GM19395 (cell line): ENCODE data around the gene ADCY6.

Source experiments
- ATAC-seq: cut with Tn5 transposase; IDR thresholded peaks from one replicate; pipeline ENCODE4 v1.9.1; 2021; ENCODE audit warnings: mild to moderate bottlenecking, moderate library complexity; ENCODE audit not compliant: unreplicated experiment

ADCY6 gene

GRCh38 chr12:48788854-48789775, at the start of gene ADCY6:
Gene ADCY6 (minus strand): TSS chr12:48789089. CDS start chr12:48783434, 5,655 bp downstream.
- peak; percentile 68 for ATAC-seq

GRCh38 chr12:48838048-48838447, 49.2 kb upstream of the ADCY6 start:
- ATAC-seq: no peak

- no peak for ATAC-seq
Observed at GRCh38 chr12:48832321-48833060, 43.6 kb upstream of the ADCY6 start.

GRCh38 chr12:48831257-48831656, 42.4 kb upstream of the ADCY6 start:
- ATAC-seq: no peak

- no peak for ATAC-seq
Observed at GRCh38 chr12:48828841-48829575, 40.1 kb upstream of the ADCY6 start.

GRCh38 chr12:48828293-48828692, 39.4 kb upstream of the ADCY6 start:
- no peak for ATAC-seq

- ATAC-seq: no peak
Observed at GRCh38 chr12:48827513-48828096, 38.7 kb upstream of the ADCY6 start.

GRCh38 chr12:48827026-48827425, 38.1 kb upstream of the ADCY6 start:
- no peak for ATAC-seq

- ATAC-seq: no peak
Observed at GRCh38 chr12:48826209-48826855, 37.4 kb upstream of the ADCY6 start.

- ATAC-seq: no peak
Observed at GRCh38 chr12:48824905-48825304, 36.0 kb upstream of the ADCY6 start.

GRCh38 chr12:48824112-48824511, 35.2 kb upstream of the ADCY6 start:
- ATAC-seq: no peak

GRCh38 chr12:48823281-48823680, 34.4 kb upstream of the ADCY6 start:
- no peak for ATAC-seq

- no peak for ATAC-seq
Observed at GRCh38 chr12:48822711-48823110, 33.8 kb upstream of the ADCY6 start.

GRCh38 chr12:48822139-48822538, 33.2 kb upstream of the ADCY6 start:
- ATAC-seq: no peak

GRCh38 chr12:48819986-48820725, 31.3 kb upstream of the ADCY6 start:
- ATAC-seq: no peak

- no peak for ATAC-seq
Observed at GRCh38 chr12:48818831-48819590, 30.1 kb upstream of the ADCY6 start.

GRCh38 chr12:48817873-48818830, 29.3 kb upstream of the ADCY6 start, which contains the start of gene CACNB3:
Gene CACNB3 (plus strand): TSS chr12:48818496. CDS start chr12:48818930, 434 bp downstream.
- peak; percentile 37 for ATAC-seq
